Stimulated activated naive B cell treated with anti-CD40 and anti-IgM and Interleukin-4, amounts not matched to agents 10 μg/mL and 1 μg/mL and 100 μg/mL, for 72 hours (primary cell): ENCODE measurements around the gene ZNF318.
"Not testable (repeated sequence)": the region's sequence is repeated elsewhere in the genome, so short reads cannot be mapped to it uniquely, and the experiment has no call there.

ENCODE experiments used
- ATAC-seq, 2 donors: fragments of 150-1000 bp; cut with Tn5 transposase; replicated peaks; 2 replicates each; pipeline ENCODE4 v1.10.0; 2021; ENCODE audit warnings: moderate library complexity in 1 of 2
- DNase-seq: peaks from one replicate; pipeline ENCODE4 v3.0.0; 2021
- H3K27ac Mint-ChIP-seq: one replicate; pipeline ENCODE4 v1.8.0; 2022; ENCODE audit warnings: mild to moderate bottlenecking, mixed read lengths
- H3K27me3 Mint-ChIP-seq, 2 donors: one replicate each; pipeline ENCODE4 v1.8.0; 2022; ENCODE audit warnings: mixed read lengths in 2 of 2
- H3K36me3 Mint-ChIP-seq, 2 donors: one replicate each; pipeline ENCODE4 v1.8.0; 2022; ENCODE audit warnings: mixed read lengths in 2 of 2, mild to moderate bottlenecking in 1 of 2
- H3K4me1 Mint-ChIP-seq, 2 donors: one replicate each; pipeline ENCODE4 v1.8.0; 2022; ENCODE audit warnings: mixed read lengths in 2 of 2, mild to moderate bottlenecking in 1 of 2
- H3K4me3 Mint-ChIP-seq, 2 donors: one replicate each; pipeline ENCODE4 v1.8.0; 2022; ENCODE audit warnings: mild to moderate bottlenecking in 2 of 2, mixed read lengths in 2 of 2, moderate library complexity in 1 of 2
- H3K9me3 Mint-ChIP-seq, 2 donors: one replicate each; pipeline ENCODE4 v1.8.0; 2022; ENCODE audit warnings: mixed read lengths in 2 of 2, mild to moderate bottlenecking in 1 of 2

Gene ZNF318

GRCh38 chr6:43394982-43395381 is 25.5 kb upstream of the ZNF318 start:
- no peaks in the 10 kb centered on the region for H3K36me3 Mint-ChIP-seq
- peaks cover 26 to 60% of the 10 kb centered on the region in 2 donors for H3K4me1 Mint-ChIP-seq
- DNase-seq (no peak), ATAC-seq (no peak)
- no peaks in the 10 kb centered on the region for H3K9me3 Mint-ChIP-seq
- peaks cover 0 to 24% of the 10 kb centered on the region in 2 donors for H3K27me3 Mint-ChIP-seq
- no peak overlapping the region for H3K4me3 Mint-ChIP-seq
- H3K27ac Mint-ChIP-seq, result no peak overlapping the region

GRCh38 chr6:43393602-43394001 is 24.2 kb upstream of the ZNF318 start:
- peaks cover 0 to 27% of the 10 kb centered on the region in 2 donors for H3K27me3 Mint-ChIP-seq
- peak overlapping the region; percentile 80 to 85 for H3K4me3 Mint-ChIP-seq
- H3K9me3 Mint-ChIP-seq, result no peaks in the 10 kb centered on the region
- H3K36me3 Mint-ChIP-seq, result peaks cover 0 to 1% of the 10 kb centered on the region in 2 donors
- peak overlapping the region; percentile 77 for H3K27ac Mint-ChIP-seq
- ATAC-seq (peak; percentile 75), DNase-seq (no peak)
- H3K4me1 Mint-ChIP-seq, result peaks cover 26 to 66% of the 10 kb centered on the region in 2 donors

GRCh38 chr6:43393133-43393532 is 23.7 kb upstream of the ZNF318 start:
- DNase-seq, H3K36me3 Mint-ChIP-seq, ATAC-seq, H3K9me3 Mint-ChIP-seq: not testable (repeated sequence)
- Mint-ChIP-seq H3K27ac (peak overlapping the region; percentile 77), H3K4me1 (peaks cover 26 to 66% of the 10 kb centered on the region in 2 donors), H3K27me3 (peaks cover 0 to 27% of the 10 kb centered on the region in 2 donors), H3K4me3 (peak overlapping the region; percentile 80 to 85)

GRCh38 chr6:43391440-43392031 is 22.1 kb upstream of the ZNF318 start:
- Mint-ChIP-seq H3K9me3 (no peaks in the 10 kb centered on the region), H3K27ac (peak overlapping the region; percentile 86), H3K4me3 (peak overlapping the region; percentile 74), H3K27me3 (peaks cover 0 to 27% of the 10 kb centered on the region in 2 donors), H3K4me1 (peaks cover 23 to 58% of the 10 kb centered on the region in 2 donors), H3K36me3 (peaks cover 0 to 1% of the 10 kb centered on the region in 2 donors)
- DNase-seq (no peak), ATAC-seq (peak in 1 of 2 donors; percentile 32)

- not testable (repeated sequence) for H3K27ac Mint-ChIP-seq, H3K9me3 Mint-ChIP-seq, DNase-seq, ATAC-seq, H3K36me3 Mint-ChIP-seq
- H3K4me3 Mint-ChIP-seq, result peak overlapping the region; percentile 74
- H3K4me1 Mint-ChIP-seq, result peaks cover 26 to 64% of the 10 kb centered on the region in 2 donors
- H3K27me3 Mint-ChIP-seq, result peaks cover 0 to 27% of the 10 kb centered on the region in 2 donors
Observed at GRCh38 chr6:43390753-43391439, 21.4 kb upstream of the ZNF318 start.

GRCh38 chr6:43389730-43390295 is 20.4 kb upstream of the ZNF318 start:
- no peaks in the 10 kb centered on the region for H3K9me3 Mint-ChIP-seq
- DNase-seq (no peak), ATAC-seq (no peak)
- peaks cover 37 to 70% of the 10 kb centered on the region in 2 donors for H3K4me1 Mint-ChIP-seq
- H3K27ac Mint-ChIP-seq, result no peak overlapping the region
- peaks cover 0 to 27% of the 10 kb centered on the region in 2 donors for H3K27me3 Mint-ChIP-seq
- no peak overlapping the region for H3K4me3 Mint-ChIP-seq
- H3K36me3 Mint-ChIP-seq, result peaks cover 0 to 1% of the 10 kb centered on the region in 2 donors

GRCh38 chr6:43386492-43386891 is 17.0 kb upstream of the ZNF318 start:
- Mint-ChIP-seq H3K36me3 (peaks cover 0 to 1% of the 10 kb centered on the region in 2 donors), H3K4me1 (peaks cover 36 to 72% of the 10 kb centered on the region in 2 donors), H3K4me3 (no peak overlapping the region), H3K27me3 (peaks cover 0 to 15% of the 10 kb centered on the region in 2 donors), H3K27ac (peak overlapping the region; percentile 20), H3K9me3 (no peaks in the 10 kb centered on the region)
- DNase-seq (no peak), ATAC-seq (no peak)

GRCh38 chr6:43383021-43383667 is 13.7 kb upstream of the ZNF318 start:
- Mint-ChIP-seq H3K27me3 (no peaks in the 10 kb centered on the region), H3K36me3 (no peaks in the 10 kb centered on the region), H3K4me1 (peaks cover 49 to 80% of the 10 kb centered on the region in 2 donors), H3K9me3 (no peaks in the 10 kb centered on the region), H3K4me3 (peak overlapping the region; percentile 27 to 31), H3K27ac (peak overlapping the region; percentile 99)
- DNase-seq (no peak), ATAC-seq (peak; percentile 30 to 33)

- H3K4me1 Mint-ChIP-seq, result peaks cover 57 to 90% of the 10 kb centered on the region in 2 donors
- H3K36me3 Mint-ChIP-seq, ATAC-seq: not testable (repeated sequence)
Observed at GRCh38 chr6:43380858-43381257, 11.4 kb upstream of the ZNF318 start.

GRCh38 chr6:43378631-43379030 is 9.2 kb upstream of the ZNF318 start:
- no peak overlapping the region for H3K4me3 Mint-ChIP-seq
- no peak for DNase-seq
- no peaks in the 10 kb centered on the region for H3K27me3 Mint-ChIP-seq
- ATAC-seq, result no peak
- H3K27ac Mint-ChIP-seq, result peak overlapping the region; percentile 65
- no peaks in the 10 kb centered on the region for H3K9me3 Mint-ChIP-seq
- H3K4me1 Mint-ChIP-seq, result peaks cover 47 to 88% of the 10 kb centered on the region in 2 donors
- H3K36me3 Mint-ChIP-seq, result no peaks in the 10 kb centered on the region

More at GRCh38 chr6:43380858-43381257, 11.4 kb upstream of the ZNF318 start:
- not testable (repeated sequence) for H3K4me3 Mint-ChIP-seq, DNase-seq, H3K27me3 Mint-ChIP-seq, H3K9me3 Mint-ChIP-seq
- H3K27ac Mint-ChIP-seq, result peak overlapping the region; percentile 85

GRCh38 chr6:43377710-43378229 is 8.3 kb upstream of the ZNF318 start:
- H3K27ac Mint-ChIP-seq, result peak overlapping the region; percentile 63
- H3K36me3 Mint-ChIP-seq, result no peaks in the 10 kb centered on the region
- no peaks in the 10 kb centered on the region for H3K9me3 Mint-ChIP-seq
- ATAC-seq (peak; percentile 19 to 35), DNase-seq (no peak)
- H3K27me3 Mint-ChIP-seq, result no peaks in the 10 kb centered on the region
- peaks cover 47 to 87% of the 10 kb centered on the region in 2 donors for H3K4me1 Mint-ChIP-seq
- peak overlapping the region in 1 of 2 donors; percentile 6 for H3K4me3 Mint-ChIP-seq

- peak; percentile 83 to 89 for ATAC-seq
- H3K27ac Mint-ChIP-seq, result peak overlapping the region; percentile 90
Observed at GRCh38 chr6:43376551-43376981, 7.1 kb upstream of the ZNF318 start.

GRCh38 chr6:43375693-43376092 is 6.2 kb upstream of the ZNF318 start:
- H3K9me3 Mint-ChIP-seq, result no peaks in the 10 kb centered on the region
- no peak overlapping the region for H3K4me3 Mint-ChIP-seq
- DNase-seq (no peak), ATAC-seq (no peak)
- no peaks in the 10 kb centered on the region for H3K36me3 Mint-ChIP-seq
- H3K4me1 Mint-ChIP-seq, result peaks cover 49 to 81% of the 10 kb centered on the region in 2 donors
- peak overlapping the region; percentile 59 for H3K27ac Mint-ChIP-seq
- no peaks in the 10 kb centered on the region for H3K27me3 Mint-ChIP-seq

More at GRCh38 chr6:43376551-43376981, 7.1 kb upstream of the ZNF318 start:
- Mint-ChIP-seq H3K4me1 (peaks cover 52 to 87% of the 10 kb centered on the region in 2 donors), H3K36me3 (no peaks in the 10 kb centered on the region), H3K27me3 (no peaks in the 10 kb centered on the region), H3K4me3 (peak overlapping the region in 1 of 2 donors; percentile 4), H3K9me3 (no peaks in the 10 kb centered on the region)
- DNase-seq, result peak; percentile 51
